Activated CD4-positive, alpha-beta T cell treated with anti-CD3 and anti-CD28 coated beads, Interleukin-2, amount 10 ng/mL, durations not matched to agents 24 days and 14 days (primary cell): ENCODE data around the gene SNX33. TPM values are rescaled to one million over a fixed set of nuclear protein-coding genes. Genes with fewer than 3 reads are reported as not detected.

Source experiments
- DNase-seq: peaks from one replicate; pipeline ENCODE4 v3.0.0; 2022
- H3K27ac Mint-ChIP-seq: one replicate; pipeline ENCODE4 v1.8.0; 2022; ENCODE audit warnings: mild to moderate bottlenecking, mixed read lengths
- H3K27me3 Mint-ChIP-seq: one replicate; pipeline ENCODE4 v1.8.0; 2022; ENCODE audit warnings: mixed read lengths
- H3K36me3 Mint-ChIP-seq: one replicate; pipeline ENCODE4 v1.8.0; 2022; ENCODE audit warnings: low read depth, mild to moderate bottlenecking, mixed read lengths
- H3K4me1 Mint-ChIP-seq: one replicate; pipeline ENCODE4 v1.8.0; 2021; ENCODE audit warnings: mixed read lengths
- H3K4me3 Mint-ChIP-seq: one replicate; pipeline ENCODE4 v1.8.0; 2022; ENCODE audit warnings: mild to moderate bottlenecking, moderate library complexity, mixed read lengths
- H3K9me3 Mint-ChIP-seq: one replicate; pipeline ENCODE4 v1.8.0; 2021; ENCODE audit warnings: mixed read lengths
- intact Hi-C: fragments of 100-400 bp; cut with micrococcal nuclease; formaldehyde crosslinking; loops from one replicate; pipeline ENCODE4 v1.15.1; 2023
- total RNA-seq: library from RNA; stranded (reverse); gene quantifications from 2 replicates; pipeline ENCODE4 v1.2.3, GENCODE V29; 2022

The SNX33 gene
- total RNA-seq, 1 donor from 2014 or later: 4.1 TPM

DNA sequence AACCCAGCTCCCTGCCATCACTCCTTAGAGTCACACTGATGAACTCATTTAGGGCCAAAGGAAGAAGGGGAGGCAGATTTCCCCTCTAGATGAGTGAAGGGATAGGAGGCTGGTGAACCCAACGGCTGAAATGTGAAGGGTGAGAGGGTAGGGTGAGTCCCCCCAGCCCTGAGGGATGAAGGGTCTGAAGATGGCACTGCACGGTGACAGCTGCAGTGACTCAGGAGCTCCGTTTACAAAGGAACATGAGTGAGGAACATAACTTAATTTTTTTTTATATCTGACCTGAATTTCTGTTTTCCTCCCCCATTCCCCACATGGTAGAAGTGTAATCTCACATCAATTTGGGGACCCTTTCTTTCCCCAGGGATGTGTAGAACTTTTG lies 14.0 kb downstream of the SNX33 start:
- DNase-seq: no peak
- intact Hi-C loops: no loop called here
- Mint-ChIP-seq H3K36me3 (no peaks in the 10 kb centered on the region), H3K4me1 (no peaks in the 10 kb centered on the region), H3K4me3 (no peak overlapping the region), H3K9me3 (no peaks in the 10 kb centered on the region), H3K27me3 (no peaks in the 10 kb centered on the region), H3K27ac (no peak overlapping the region)

DNA sequence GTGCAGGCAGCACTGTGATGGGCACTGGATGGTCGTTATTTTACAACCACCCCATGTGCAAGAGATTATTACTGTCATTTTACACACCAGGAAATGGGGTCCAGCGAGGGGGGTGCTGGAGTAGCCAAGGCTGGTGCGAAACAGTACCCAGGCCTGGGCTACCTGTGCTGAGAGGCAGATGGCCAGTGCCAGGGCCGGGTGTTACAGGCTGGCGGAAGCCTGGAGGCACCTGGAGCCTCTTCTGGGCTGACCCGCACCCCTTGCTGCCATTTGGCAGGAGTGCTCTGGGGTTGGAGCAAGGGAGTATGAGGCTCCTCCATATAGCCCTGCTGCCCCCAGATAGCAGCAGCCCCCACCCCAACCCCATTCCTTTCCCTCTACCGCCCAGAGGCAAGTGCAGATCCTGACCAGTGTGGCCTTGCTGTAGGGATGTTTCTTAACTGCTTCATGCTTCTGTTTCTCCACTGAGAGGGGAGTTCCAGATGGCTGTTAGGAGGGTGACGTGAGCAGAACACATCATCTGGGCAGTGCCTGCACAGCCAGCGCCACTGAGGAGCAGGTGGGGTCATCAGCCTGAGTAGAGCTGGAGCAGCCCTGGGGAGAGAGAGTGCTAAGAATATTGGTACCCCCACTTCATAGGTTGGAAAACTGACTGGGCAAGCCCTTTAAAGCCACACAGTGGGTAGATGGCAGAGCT lies 15.3 kb downstream of the SNX33 start:
- Mint-ChIP-seq H3K4me3 (no peak overlapping the region), H3K36me3 (no peaks in the 10 kb centered on the region), H3K27ac (no peak overlapping the region), H3K27me3 (no peaks in the 10 kb centered on the region), H3K4me1 (no peaks in the 10 kb centered on the region), H3K9me3 (no peaks in the 10 kb centered on the region)
- no peak for DNase-seq
- intact Hi-C loops: no loop called here

DNA sequence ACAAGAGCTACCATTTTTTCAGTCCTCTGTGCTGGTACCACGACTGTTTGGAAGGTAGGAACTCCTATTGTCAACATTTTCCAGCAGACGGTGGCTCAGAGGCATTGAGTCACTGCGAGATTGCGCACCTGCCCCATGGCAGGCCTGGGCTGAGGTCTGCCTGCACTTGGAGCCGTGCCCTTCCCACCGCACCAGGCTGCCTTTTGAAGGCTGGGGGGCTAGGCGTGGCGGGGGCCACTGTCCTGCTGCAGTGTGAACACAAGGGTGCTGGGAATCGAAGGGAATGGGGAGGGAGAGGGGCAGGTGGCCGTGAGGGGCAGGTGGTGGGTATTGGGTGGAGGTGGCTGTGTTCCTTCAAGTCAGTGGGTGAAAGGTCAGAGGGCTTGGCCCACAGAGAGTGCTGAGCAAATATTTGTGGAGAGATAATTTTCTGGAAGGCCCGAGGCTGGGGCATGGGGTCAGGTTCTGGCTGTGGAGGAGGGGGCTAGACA lies 16.3 kb downstream of the SNX33 start:
- no peaks in the 10 kb centered on the region for H3K9me3 Mint-ChIP-seq
- DNase-seq: no peak
- H3K4me3 Mint-ChIP-seq: no peak overlapping the region
- intact Hi-C loops: no loop called here
- H3K4me1 Mint-ChIP-seq: no peaks in the 10 kb centered on the region
- H3K27ac Mint-ChIP-seq: no peak overlapping the region
- H3K36me3 Mint-ChIP-seq: no peaks in the 10 kb centered on the region
- H3K27me3 Mint-ChIP-seq: no peaks in the 10 kb centered on the region

DNA sequence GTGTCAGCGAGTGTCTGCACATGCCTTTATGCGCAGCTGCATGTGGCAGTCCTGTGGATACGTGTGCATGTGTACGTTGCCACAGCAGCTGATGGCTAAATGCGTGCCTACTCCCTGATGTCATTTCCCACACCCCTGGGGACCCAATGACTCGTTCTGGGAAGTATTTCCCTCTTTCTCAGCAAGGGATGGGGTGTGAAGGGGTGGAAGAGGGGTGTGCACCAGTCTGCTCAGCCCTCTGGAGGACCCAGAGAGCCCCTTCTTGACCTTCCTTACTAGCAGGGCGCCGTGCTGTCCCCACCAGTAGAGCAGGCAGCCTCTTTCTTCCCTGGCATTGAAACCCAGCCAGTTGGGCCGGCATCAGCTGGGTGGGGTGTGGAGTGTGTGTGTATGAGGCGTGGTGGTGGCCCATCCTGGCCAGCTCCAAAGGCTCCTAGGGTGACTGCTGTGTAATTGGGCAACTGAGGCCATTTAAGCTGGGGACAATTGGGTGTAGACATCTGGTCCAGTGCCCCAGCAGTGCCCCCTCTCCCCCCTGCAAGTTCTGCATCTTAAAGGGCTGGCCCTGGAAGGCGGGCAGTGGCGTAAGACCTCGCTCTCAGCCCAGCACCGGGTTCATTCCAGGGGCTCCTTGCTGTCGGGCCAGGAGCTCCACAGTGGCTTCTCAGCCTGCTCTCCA lies 19.2 kb downstream of the SNX33 start:
- Mint-ChIP-seq H3K4me3 (no peak overlapping the region), H3K9me3 (no peaks in the 10 kb centered on the region), H3K4me1 (no peaks in the 10 kb centered on the region), H3K27ac (no peak overlapping the region), H3K36me3 (no peaks in the 10 kb centered on the region), H3K27me3 (no peaks in the 10 kb centered on the region)
- intact Hi-C loops: no loop called here
- no peak for DNase-seq

DNA sequence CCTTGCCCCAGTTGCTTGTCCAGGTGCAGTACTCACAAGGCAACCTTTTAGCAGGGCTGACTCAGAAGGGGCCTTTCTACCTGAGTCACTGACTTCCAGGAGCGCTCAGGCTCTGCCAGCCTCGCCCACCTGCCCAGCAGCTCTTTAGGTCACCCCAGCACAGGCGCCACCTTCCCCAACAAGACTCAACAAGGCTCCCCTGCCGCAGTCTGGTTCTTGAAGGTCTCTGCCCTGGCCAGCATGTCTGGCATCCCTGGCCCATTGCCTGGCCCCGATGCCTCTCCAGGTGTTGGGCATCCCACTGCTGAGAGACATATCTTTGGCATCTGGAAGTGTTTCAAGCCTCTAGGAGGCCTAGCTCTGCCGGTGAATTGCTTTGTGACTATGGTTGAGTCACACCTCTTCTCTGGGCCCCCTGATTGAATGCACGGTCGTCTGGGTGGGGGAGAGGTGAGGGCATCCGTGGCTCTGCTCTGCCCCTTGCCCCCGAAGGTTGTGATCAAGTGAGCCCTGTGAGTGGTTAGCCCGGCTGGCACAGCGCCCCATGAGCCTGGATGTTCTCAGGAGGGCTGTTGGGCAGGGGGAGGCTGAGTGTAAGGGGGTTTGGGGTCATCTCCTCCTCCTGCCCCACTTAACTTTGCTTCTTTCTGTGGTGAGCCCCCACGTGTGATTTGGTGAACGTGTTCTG lies 21.6 kb downstream of the SNX33 start:
- H3K27ac Mint-ChIP-seq: no peak overlapping the region
- H3K36me3 Mint-ChIP-seq: no peaks in the 10 kb centered on the region
- no peaks in the 10 kb centered on the region for H3K4me1 Mint-ChIP-seq
- H3K9me3 Mint-ChIP-seq: no peaks in the 10 kb centered on the region
- intact Hi-C loops: no loop called here
- H3K4me3 Mint-ChIP-seq: no peak overlapping the region
- H3K27me3 Mint-ChIP-seq: no peaks in the 10 kb centered on the region
- DNase-seq: no peak

- no peak for DNase-seq
- Mint-ChIP-seq H3K4me1 (no peaks in the 10 kb centered on the region), H3K4me3 (no peak overlapping the region), H3K27ac (no peak overlapping the region), H3K36me3 (no peaks in the 10 kb centered on the region), H3K9me3 (no peaks in the 10 kb centered on the region), H3K27me3 (no peaks in the 10 kb centered on the region)
- intact Hi-C loops: no loop called here
Measured at GRCh38 chr15:75669879-75670212, 22.1 kb downstream of the SNX33 start.

DNA sequence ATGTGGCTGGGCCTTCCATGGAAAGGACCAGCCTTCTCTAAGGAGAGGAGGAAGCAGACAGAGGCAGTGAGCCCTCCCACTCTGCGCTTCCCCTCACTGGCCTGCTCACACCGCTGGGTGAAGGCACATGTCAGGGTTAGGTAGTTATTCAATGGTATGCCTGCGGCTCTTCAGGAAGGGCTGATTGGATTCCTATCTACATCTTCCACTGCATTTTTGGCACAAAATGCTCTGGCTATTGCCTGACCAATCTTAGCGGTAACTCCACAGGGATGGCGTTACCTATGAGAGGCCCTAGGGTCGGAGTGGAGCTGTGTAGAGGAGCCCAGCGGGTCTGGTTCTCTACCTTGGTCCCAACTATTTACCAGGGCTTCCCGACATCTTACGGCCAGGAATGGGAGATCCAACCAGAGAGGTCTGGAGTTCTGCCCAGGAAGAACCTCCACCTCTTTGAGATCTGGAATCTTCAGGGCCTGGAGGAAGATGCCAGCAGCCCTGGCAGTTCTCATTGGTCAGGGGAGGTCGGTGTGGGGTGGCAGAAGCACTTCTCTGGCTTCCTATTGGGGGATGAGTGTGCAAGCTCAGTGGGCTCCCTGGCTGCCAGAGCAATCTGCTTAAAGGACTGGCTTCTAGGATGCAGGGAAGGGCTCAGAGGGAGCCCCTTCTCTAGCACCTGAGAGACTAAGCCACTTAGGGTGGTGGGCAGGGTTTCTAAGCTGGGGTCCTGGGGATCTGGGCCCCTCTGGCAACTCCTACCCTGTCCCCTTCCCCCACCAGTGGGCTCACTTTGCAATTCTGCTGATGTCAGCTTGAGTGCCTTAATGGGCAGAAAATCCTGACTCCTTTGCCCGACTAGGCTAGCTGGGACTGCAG lies 24.3 kb downstream of the SNX33 start:
- H3K27me3 Mint-ChIP-seq: no peaks in the 10 kb centered on the region
- H3K4me3 Mint-ChIP-seq: no peak overlapping the region
- H3K36me3 Mint-ChIP-seq: no peaks in the 10 kb centered on the region
- intact Hi-C loops: no loop called here
- no peaks in the 10 kb centered on the region for H3K9me3 Mint-ChIP-seq
- no peak for DNase-seq
- no peak overlapping the region for H3K27ac Mint-ChIP-seq
- H3K4me1 Mint-ChIP-seq: no peaks in the 10 kb centered on the region

DNA sequence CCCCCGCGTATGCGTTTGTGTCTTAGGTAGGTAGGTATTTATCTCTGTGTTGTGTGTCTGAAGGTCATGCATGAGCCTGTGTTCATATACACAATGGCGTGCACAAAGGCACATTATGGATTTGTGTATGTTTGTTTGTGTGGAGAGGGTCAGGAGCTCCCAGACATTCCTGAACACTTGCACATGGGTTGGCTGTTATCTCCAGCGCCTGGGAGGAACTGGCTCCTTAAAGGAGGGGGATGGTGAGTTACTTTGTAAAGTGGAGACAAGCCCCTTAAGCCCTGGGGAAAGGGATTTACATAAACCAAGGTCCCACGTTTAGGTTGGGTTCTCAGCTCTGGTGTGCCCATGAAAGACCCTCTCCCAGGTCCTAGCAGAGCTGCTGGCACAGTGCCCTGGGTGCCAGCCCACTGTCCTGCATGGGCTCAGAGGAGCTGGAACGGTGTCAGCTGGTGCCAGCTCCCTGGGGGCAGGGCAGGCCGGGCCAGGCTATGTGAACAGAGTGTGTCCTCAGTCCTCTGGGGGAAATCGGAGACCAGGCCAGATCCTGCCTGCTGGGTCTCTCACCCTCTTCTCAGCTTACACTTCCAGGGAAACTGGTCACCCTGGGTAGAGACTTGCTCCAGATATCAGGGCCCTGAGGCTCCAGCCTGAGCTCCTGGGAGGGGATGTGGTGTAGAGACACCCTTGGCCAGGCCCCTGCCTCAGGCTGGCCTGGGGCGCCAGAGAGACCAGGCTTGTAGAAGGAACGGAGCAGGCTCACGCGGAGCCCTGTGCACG lies 25.1 kb downstream of the SNX33 start:
- DNase-seq: no peak
- Mint-ChIP-seq H3K27ac (no peak overlapping the region), H3K4me1 (no peaks in the 10 kb centered on the region), H3K36me3 (no peaks in the 10 kb centered on the region), H3K4me3 (no peak overlapping the region), H3K9me3 (no peaks in the 10 kb centered on the region), H3K27me3 (no peaks in the 10 kb centered on the region)
- intact Hi-C loops: no loop called here

GRCh38 chr15:75673426-75674235 lies 25.9 kb downstream of the SNX33 start:
- Mint-ChIP-seq H3K9me3 (no peaks in the 10 kb centered on the region), H3K4me3 (no peak overlapping the region), H3K4me1 (no peaks in the 10 kb centered on the region), H3K27me3 (no peaks in the 10 kb centered on the region), H3K36me3 (no peaks in the 10 kb centered on the region), H3K27ac (no peak overlapping the region)
- DNase-seq: no peak
- intact Hi-C loops: no loop called here

DNA sequence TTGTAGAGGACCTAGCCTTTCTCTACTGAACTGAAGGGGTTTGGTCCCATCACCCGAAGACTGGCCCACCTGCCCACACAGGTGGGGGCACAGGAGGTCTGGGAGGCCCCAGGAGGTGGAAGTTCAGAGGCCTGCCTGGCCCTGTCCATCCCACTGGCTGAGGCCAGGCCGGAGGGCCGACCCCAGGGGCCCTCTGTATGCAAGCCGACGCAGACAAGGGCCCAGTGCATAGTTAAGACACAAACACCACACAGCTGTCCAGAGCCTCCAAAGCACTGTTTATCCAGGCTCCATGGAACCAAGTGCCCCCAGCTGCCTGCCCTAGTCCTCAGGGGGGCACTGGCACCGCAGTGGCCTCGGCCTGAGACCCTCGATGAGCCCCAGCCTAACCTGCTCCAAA lies 26.7 kb downstream of the SNX33 start:
- intact Hi-C loops: no loop called here
- DNase-seq: no peak
- no peak overlapping the region for H3K27ac Mint-ChIP-seq

DNA sequence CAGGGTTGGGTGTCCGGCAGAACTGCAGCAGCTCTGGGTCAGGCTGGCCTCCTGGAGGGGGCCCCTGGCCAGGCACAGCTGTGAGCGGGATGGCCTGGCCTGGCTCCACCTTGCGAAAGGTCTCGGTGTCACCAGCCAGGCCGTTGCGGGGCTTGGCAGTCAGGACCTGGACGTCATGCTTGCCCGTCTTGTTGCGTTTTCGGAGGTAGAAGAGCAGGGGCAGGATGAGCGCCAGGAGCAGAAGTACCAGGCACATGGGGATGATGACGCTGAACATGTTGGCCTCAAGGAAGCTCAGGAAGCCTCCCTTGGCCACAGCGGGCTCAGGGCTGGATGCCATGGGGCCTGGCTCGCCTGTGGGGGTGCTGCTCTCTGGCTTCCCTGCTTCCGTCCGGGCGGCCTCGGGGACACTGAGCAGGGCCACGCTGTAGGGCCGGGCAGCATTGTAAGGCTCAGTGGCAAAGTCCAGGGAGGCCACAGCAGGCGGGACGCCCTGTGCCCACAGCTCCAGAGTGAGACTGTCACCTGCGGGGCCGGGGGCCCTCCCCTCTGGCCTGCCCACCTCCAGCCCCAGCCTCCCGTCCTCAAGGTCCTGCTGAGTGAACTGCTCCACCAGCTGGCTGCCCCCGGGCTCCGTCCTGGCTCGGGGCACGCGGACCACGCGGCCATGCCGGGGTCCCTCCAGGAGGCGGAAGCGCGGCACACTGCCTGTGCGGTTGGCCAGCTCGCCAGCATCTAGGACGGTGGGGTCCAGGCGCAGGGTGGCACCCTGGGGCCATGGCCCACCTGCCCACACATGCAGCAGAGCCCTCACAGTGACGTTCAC lies 28.1 kb downstream of the SNX33 start:
- intact Hi-C loops: no loop called here
- Mint-ChIP-seq H3K4me1 (no peaks in the 10 kb centered on the region), H3K27ac (no peak overlapping the region), H3K9me3 (no peaks in the 10 kb centered on the region), H3K27me3 (no peaks in the 10 kb centered on the region), H3K4me3 (no peak overlapping the region), H3K36me3 (no peaks in the 10 kb centered on the region)
- DNase-seq: no peak

More for the DNA sequence above, 26.7 kb downstream of the SNX33 start:
- Mint-ChIP-seq H3K36me3 (no peaks in the 10 kb centered on the region), H3K27me3 (no peaks in the 10 kb centered on the region), H3K9me3 (no peaks in the 10 kb centered on the region), H3K4me3 (no peak overlapping the region), H3K4me1 (no peaks in the 10 kb centered on the region)
